Heart right ventricle (tissue), 16 donors: ENCODE results near the gene RNF144B. TPM values are rescaled to one million over a fixed set of nuclear protein-coding genes. Genes with fewer than 3 reads are reported as not detected.

Source experiments
- ATAC-seq, 8 donors: fragments of 200-7000 bp; cut with Tn5 transposase; one replicate each; pipeline ENCODE4 v1.9.1; 2020; ENCODE audit warnings: mild to moderate bottlenecking in 8 of 8, moderate library complexity in 8 of 8, moderate number of reproducible peaks in 1 of 8
- DNase-seq, 2 donors: peaks; one replicate each; pipeline ENCODE4 v3.0.0-alpha.2; 2020
- H3K27ac ChIP-seq, 10 donors: fragments of 200-600 bp; sonication (generic) in 2 of 10; one replicate each; pipeline versions ENCODE4 v1.5.0 to v1.8.0; 2020 to 2022; ENCODE audit warnings: mild to moderate bottlenecking in 3 of 10
- H3K27me3 ChIP-seq, 7 donors: fragments of 200-600 bp; one replicate each; pipeline ENCODE4 v1.8.0; 2021 to 2022; ENCODE audit warnings: mild to moderate bottlenecking in 2 of 7
- H3K36me3 ChIP-seq, 9 donors: fragments of 200-600 bp; sonication (generic) in 1 of 9; one replicate each; pipeline versions ENCODE4 v1.5.0 to v1.8.0; 2020 to 2022; ENCODE audit warnings: mild to moderate bottlenecking in 2 of 9
- H3K4me1 ChIP-seq, 9 donors: fragments of 200-600 bp; sonication (generic) in 1 of 9; one replicate each; pipeline versions ENCODE4 v1.5.0 to v1.8.0; 2020 to 2022; ENCODE audit warnings: mild to moderate bottlenecking in 4 of 9
- H3K4me3 ChIP-seq, 10 donors: fragments of 200-600 bp; sonication (generic) in 2 of 10; one replicate each; pipeline versions ENCODE4 v1.5.0 to v1.8.0; 2020 to 2022; ENCODE audit warnings: mild to moderate bottlenecking in 7 of 10, moderate library complexity in 2 of 10
- H3K9me3 ChIP-seq, 11 donors: fragments of 200-600 bp in 10 of 11; sonication (generic) in 2 of 11; one replicate each; pipeline versions ENCODE4 v1.5.0 to v1.8.0; 2013 to 2022; ENCODE audit warnings: mild to moderate bottlenecking in 2 of 11, control low read depth in 1 of 11, moderate library complexity in 1 of 11
- CTCF ChIP-seq, 9 donors: fragments of 200-600 bp; sonication (generic) in 2 of 9; IDR thresholded peaks; one replicate each; pipeline versions ENCODE4 v1.5.0 to v1.8.0; 2021 to 2022; ENCODE audit warnings: antibody characterized with exemption in 9 of 9, mild to moderate bottlenecking in 5 of 9, moderate library complexity in 1 of 9
- WGBS, 2 donors: extraction: QIAGEN DNeasy Blood & Tissue Kit; methylation state at CpG; one replicate each; pipeline ENCODE4 v1.1.7; 2013; ENCODE audit warnings: inconsistent platforms in 1 of 2; 5-methylcytosine and 5-hydroxymethylcytosine counted together
- intact Hi-C, 10 donors: fragments of 100-400 bp; cut with DNase I; formaldehyde crosslinking; loops; one replicate each; pipeline versions ENCODE4 v1.11.1 to v1.14.2; 2022
- polyA plus RNA-seq, 2 donors: library from polyadenylated mRNA; stranded (reverse); fragments of 200-250 nt; gene quantifications; one replicate each; pipeline ENCODE4 v1.2.3, GENCODE V29; 2013
- total RNA-seq, 10 donors: library from RNA; stranded (reverse); fragmentation: NEBNext Ultra II Directional in 3 of 10; extraction: Animal tissue kit (Norgen Biotek cat#: 25700) in 3 of 10; gene quantifications; one replicate each; pipeline versions ENCODE4 v1.2.1 to v1.2.4, GENCODE V29; 2021 to 2023
- donor health status: Arrhythmogenic right ventricular cardiomyopathy.
- donor health status: ischemic (EF 13 %, LVEDD 7.1; RV severe dilation, severe dysfunction).
- donor health status: healthy with polysubstance abuse.
- donor health status: DM: no; HTN: yes; CAD: no.
- donor health status: DM: no; HTN: no; CAD: no.
- donor health status: ischemic (EF 25% LVEDD 6.9; RV normal size, moderate dysfunction).
- donor health status: ischemic (EF 25% LVEDD 5.7; RV mildly dilated, moderate dysfunction).
- donor health status: healthy.
- donor health status: DM: yes; HTN: yes; CAD: no.
- donor health status: Ischemic cardiomyopathy.
- donor health status: ischemic (EF 35%, LVEDD 5.7; RV mildly dilated, moderate dysfunction).
- donor health status: nonischemic (EF 11% LVEDD 7.7; RV severe dilation, severe dysfunction).
- donor health status: DM: yes; HTN: yes; CAD: no.
- donor health status: PGD.
- donor health status: ischemic (EF 29% LVEDD 5.4; RV normal size, mild dysfunction).
- donor health status: nonischemic (EF 23%, LVEDD 6.1; RV moderate dilation, normal function).

The RNF144B gene
- total and polyA plus RNA-seq, 12 donors, result 4.6 to 25.5 (median 9.4) TPM

GRCh38 chr6:18343741-18344140, 43.4 kb upstream of the RNF144B start:
- DNase-seq (no peak), ATAC-seq (no peak)
- Histone ChIP-seq H3K27ac (no peak overlapping the region), H3K36me3 (no peaks in the 10 kb centered on the region), H3K4me1 (no peaks in the 10 kb centered on the region), H3K4me3 (no peak overlapping the region), H3K27me3 (no peaks in the 10 kb centered on the region), H3K9me3 (no peaks in the 10 kb centered on the region)
- no peak for TF ChIP-seq CTCF (IDR thresholded peaks at IDR 0.05)
- 58 to 68% methylated on average over 2 of the region's 2 CpGs for WGBS, 2 donors
- intact Hi-C loops, result no loop called here

- Histone ChIP-seq H3K4me1 (peaks cover 0 to 11% (median 0%) of the 10 kb centered on the region in 9 donors), H3K36me3 (no peaks in the 10 kb centered on the region), H3K9me3 (no peaks in the 10 kb centered on the region), H3K4me3 (no peak overlapping the region), H3K27me3 (no peaks in the 10 kb centered on the region), H3K27ac (no peak overlapping the region)
- WGBS, 2 donors, result 84 to 86% methylated on average over 4 of the region's 4 CpGs
- ATAC-seq (no peak), DNase-seq (no peak)
- TF ChIP-seq CTCF (IDR thresholded peaks at IDR 0.05), result no peak
- intact Hi-C loops, result no loop called here
Measured at GRCh38 chr6:18347021-18347577, 40.1 kb upstream of the RNF144B start.

DNA sequence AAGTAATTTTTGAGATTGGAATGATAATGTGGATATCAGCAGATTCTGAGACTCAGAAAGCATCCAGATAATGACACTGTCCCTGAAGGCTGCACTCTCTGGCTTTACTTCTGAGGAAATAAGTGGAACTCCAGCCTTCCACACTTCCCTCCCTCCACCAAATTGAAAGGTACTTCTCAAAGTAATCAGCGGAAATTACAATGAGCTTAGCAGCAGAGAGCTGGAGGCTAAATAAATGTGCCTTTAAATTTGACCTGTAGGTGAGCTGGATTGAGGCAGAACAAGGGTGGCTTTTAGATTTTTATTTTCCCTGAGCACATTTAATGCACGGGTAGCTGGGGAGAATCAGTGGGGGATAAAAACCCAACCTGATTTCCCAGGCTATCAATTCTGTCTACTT, 39.3 kb upstream of the RNF144B start:
- no peak overlapping the region for H3K4me3 ChIP-seq
- 82 to 84% methylated on average over 2 of the region's 2 CpGs for WGBS, 2 donors
- ATAC-seq, result no peak
- no peaks in the 10 kb centered on the region for H3K9me3 ChIP-seq
- TF ChIP-seq CTCF (IDR thresholded peaks at IDR 0.05), result no peak
- H3K36me3 ChIP-seq, result no peaks in the 10 kb centered on the region
- H3K4me1 ChIP-seq, result peaks cover 0 to 11% (median 0%) of the 10 kb centered on the region in 9 donors
- no peak for DNase-seq
- no peak overlapping the region for H3K27ac ChIP-seq
- intact Hi-C loops, result no loop called here
- no peaks in the 10 kb centered on the region for H3K27me3 ChIP-seq

DNA sequence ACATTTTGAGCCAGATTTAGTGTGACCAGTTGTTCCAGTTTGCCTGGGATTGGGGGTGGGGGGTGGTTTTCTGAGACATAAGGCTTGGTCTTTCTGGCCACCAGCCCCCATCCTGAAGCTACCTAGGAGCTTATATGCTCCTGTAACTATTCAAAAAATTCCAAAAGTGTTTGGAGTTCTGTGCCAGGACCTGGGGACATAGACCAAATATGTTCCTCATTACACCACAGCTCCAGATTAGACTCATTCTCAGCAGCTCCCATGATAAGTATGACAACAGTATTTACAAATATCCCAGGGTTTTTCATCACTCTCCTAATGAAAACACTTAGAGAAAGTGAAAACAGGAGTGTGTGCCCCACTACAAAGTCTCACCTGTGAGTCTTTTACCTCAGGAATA, 37.8 kb upstream of the RNF144B start:
- no peak for TF ChIP-seq CTCF (IDR thresholded peaks at IDR 0.05)
- Histone ChIP-seq H3K27me3 (no peaks in the 10 kb centered on the region), H3K27ac (no peak overlapping the region), H3K4me3 (no peak overlapping the region), H3K4me1 (peaks cover 0 to 11% (median 0%) of the 10 kb centered on the region in 9 donors), H3K9me3 (no peaks in the 10 kb centered on the region), H3K36me3 (no peaks in the 10 kb centered on the region)
- no peak for DNase-seq
- intact Hi-C loops, result no loop called here
- no peak for ATAC-seq
